ENCODE results near the gene DHRS1. TPM values are rescaled to one million over a fixed set of nuclear protein-coding genes. Genes with fewer than 3 reads are reported as not detected.
A peak's percentile ranks its signal among the peaks of the same experiment; 100 is the strongest.

Gene DHRS1
- total RNA-seq, 1 donor from 2014 or later, result 31.4 TPM

DNA sequence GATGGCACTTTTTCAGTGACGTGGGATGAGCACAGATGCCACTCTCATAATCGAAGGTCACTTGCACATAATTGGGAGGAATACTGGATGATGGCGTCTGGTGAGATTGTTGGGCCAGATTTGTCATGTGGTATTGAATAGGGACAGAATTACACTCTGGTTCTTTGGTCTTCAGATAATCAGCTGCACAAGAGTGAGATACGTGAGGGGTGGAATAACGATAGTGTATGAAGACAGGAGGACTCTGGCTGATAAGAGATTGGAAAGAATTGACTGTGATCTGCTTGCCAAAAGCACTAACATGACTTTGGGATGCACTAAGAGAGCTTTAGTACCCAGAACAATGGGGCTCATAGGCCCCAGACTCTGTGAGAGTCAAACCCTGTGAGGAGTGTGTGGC is 21.2 kb downstream of the DHRS1 start:
- H3K36me3 Mint-ChIP-seq, result peaks cover 5% of the 10 kb centered on the region
- no peak overlapping the region for H3K4me3 Mint-ChIP-seq
- no peaks in the 10 kb centered on the region for H3K27me3 Mint-ChIP-seq
- H3K27ac Mint-ChIP-seq, result no peak overlapping the region
- H3K9me3 Mint-ChIP-seq, result no peaks in the 10 kb centered on the region
- DNase-seq (ENCODE audit: extremely low spot score, unreplicated experiment), result no peak
- TF ChIP-seq CTCF (conservative IDR thresholded peaks at IDR 0.05), result no peak
- H3K4me1 Mint-ChIP-seq (ENCODE audit: unreplicated experiment), result peaks cover 4% of the 10 kb centered on the region

DNA sequence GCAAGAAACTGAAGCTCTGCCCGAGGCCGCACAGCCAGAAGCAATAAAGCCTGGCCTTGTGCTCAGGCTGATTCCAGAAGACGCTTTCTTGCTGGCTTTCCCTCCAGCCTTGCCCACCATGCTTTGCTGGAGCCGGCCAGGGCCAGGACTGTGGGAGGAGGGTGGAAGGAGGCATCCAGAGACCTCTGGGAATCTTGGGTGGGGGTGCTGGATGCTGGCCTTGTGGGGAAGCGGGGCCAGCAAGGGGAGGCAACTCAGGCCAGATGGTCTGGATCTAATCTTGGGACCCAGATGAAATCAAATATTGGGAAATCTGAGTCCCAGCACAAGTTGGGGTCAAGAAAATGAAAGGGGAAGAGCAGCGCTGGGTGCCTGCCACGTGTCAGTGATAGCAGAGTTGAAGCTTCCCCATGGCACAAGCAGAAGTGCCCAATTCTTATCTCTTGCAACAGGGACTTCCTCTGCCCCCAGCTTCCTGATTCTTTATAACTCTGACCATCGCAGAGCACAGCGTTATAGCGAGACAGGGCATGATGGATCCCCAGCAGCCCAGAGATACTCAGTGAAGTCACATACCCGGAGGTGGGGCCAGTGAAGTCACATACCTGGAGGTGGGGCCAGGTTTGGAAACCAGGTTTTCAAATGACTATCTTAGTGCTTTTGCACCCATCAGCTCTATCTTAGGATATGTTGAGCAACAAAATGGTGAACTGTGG is 21.8 kb downstream of the DHRS1 start:
- Mint-ChIP-seq H3K27ac (no peak overlapping the region), H3K27me3 (no peaks in the 10 kb centered on the region), H3K4me1 (ENCODE audit: unreplicated experiment) (peaks cover 4% of the 10 kb centered on the region), H3K36me3 (peaks cover 5% of the 10 kb centered on the region), H3K4me3 (no peak overlapping the region), H3K9me3 (no peaks in the 10 kb centered on the region)
- no peak for DNase-seq (ENCODE audit: extremely low spot score, unreplicated experiment)
- TF ChIP-seq CTCF (conservative IDR thresholded peaks at IDR 0.05), result no peak

DNA sequence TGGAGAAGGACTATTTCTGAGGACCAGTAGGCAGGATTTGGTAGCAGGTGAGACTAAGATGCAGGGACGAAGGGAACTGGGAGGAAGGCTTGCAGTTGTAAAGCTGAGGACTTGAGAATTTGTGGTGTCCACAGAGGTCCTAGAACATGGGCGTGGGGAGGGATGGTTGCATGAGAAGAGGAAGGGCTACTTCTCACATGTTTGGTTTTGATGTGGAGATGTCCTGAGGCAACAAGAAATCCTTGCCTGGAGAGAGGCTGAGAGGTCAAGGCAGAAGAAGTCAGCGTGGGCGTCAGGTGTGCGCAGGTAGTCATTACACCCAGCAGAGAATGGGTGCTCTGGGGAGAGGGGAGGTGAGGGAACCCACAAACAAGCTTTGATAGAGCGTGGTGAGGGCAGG is 22.5 kb downstream of the DHRS1 start:
- Mint-ChIP-seq H3K4me1 (ENCODE audit: unreplicated experiment) (peaks cover 9% of the 10 kb centered on the region), H3K9me3 (no peaks in the 10 kb centered on the region), H3K27ac (no peak overlapping the region), H3K36me3 (peaks cover 5% of the 10 kb centered on the region), H3K4me3 (no peak overlapping the region), H3K27me3 (no peaks in the 10 kb centered on the region)
- DNase-seq (ENCODE audit: extremely low spot score, unreplicated experiment), result no peak
- no peak for TF ChIP-seq CTCF (conservative IDR thresholded peaks at IDR 0.05)

- Mint-ChIP-seq H3K4me1 (ENCODE audit: unreplicated experiment) (peaks cover 12% of the 10 kb centered on the region), H3K27ac (peak overlapping the region; percentile 6), H3K4me3 (no peak overlapping the region), H3K36me3 (peaks cover 5% of the 10 kb centered on the region), H3K9me3 (no peaks in the 10 kb centered on the region), H3K27me3 (no peaks in the 10 kb centered on the region)
- no peak for DNase-seq (ENCODE audit: extremely low spot score, unreplicated experiment)
- no peak for TF ChIP-seq CTCF (conservative IDR thresholded peaks at IDR 0.05)
These were observed 25.5 kb downstream of the DHRS1 start for GRCh38 chr14:24274101-24274543.

- no peak for DNase-seq (ENCODE audit: extremely low spot score, unreplicated experiment)
- Mint-ChIP-seq H3K27me3 (no peaks in the 10 kb centered on the region), H3K9me3 (no peaks in the 10 kb centered on the region), H3K27ac (peak overlapping the region; percentile 6), H3K36me3 (peaks cover 5% of the 10 kb centered on the region), H3K4me3 (peak overlapping the region; percentile 79), H3K4me1 (ENCODE audit: unreplicated experiment) (peaks cover 12% of the 10 kb centered on the region)
- TF ChIP-seq CTCF (conservative IDR thresholded peaks at IDR 0.05), result no peak
These were observed 26.1 kb downstream of the DHRS1 start for GRCh38 chr14:24273422-24273998.
